Neural cell (in vitro differentiated cells): ENCODE measurements around the gene TMEM212. TPM values are rescaled to one million over a fixed set of nuclear protein-coding genes. Genes with fewer than 3 reads are reported as not detected.

Source experiments
- H2AFZ ChIP-seq: fragments of 200-600, 300-800 bp; sonication (generic), shearing (Covaris generic); 2 replicates; pipeline ENCODE4 v1.6.0; 2014; ENCODE audit warnings: low read depth, mild to moderate bottlenecking, antibody characterized with exemption, low read length, moderate library complexity
- H3F3A ChIP-seq: fragments of 200-600 bp; shearing (Covaris generic); 2 replicates; pipeline ENCODE4 v1.6.1; 2016; ENCODE audit warnings: mild to moderate bottlenecking, moderate library complexity, mixed read lengths, antibody characterized with exemption, low read length; ENCODE audit not compliant: insufficient read depth, poor library complexity, severe bottlenecking
- H3K27ac ChIP-seq: fragments of 200-600, 300-800 bp; sonication (generic), shearing (Covaris generic); 2 replicates; pipeline ENCODE4 v1.5.1; 2014; ENCODE audit warnings: mild to moderate bottlenecking, low read length, moderate library complexity
- H3K27me3 ChIP-seq: fragments of 300-800, 200-600 bp; sonication (generic), shearing (Covaris generic); 2 replicates; pipeline ENCODE4 v1.6.0; 2014; ENCODE audit warnings: mild to moderate bottlenecking, low read depth, low read length, moderate library complexity; ENCODE audit not compliant: insufficient read depth
- H3K36me3 ChIP-seq: fragments of 300-800, 200-600 bp; sonication (generic), shearing (Covaris generic); 2 replicates; pipeline ENCODE4 v1.5.1; 2014; ENCODE audit warnings: mild to moderate bottlenecking, antibody characterized with exemption, low read length, moderate library complexity; ENCODE audit not compliant: insufficient read depth
- H3K4me2 ChIP-seq: fragments of 300-800, 200-600 bp; sonication (generic), shearing (Covaris generic); 2 replicates; pipeline ENCODE4 v1.6.0; 2014; ENCODE audit warnings: mild to moderate bottlenecking, low read length
- H3K4me3 ChIP-seq: fragments of 300-800, 200-600 bp; sonication (generic), shearing (Covaris generic); 2 replicates; pipeline ENCODE4 v1.5.1; 2014; ENCODE audit warnings: mild to moderate bottlenecking, low read length, moderate library complexity
- H3K79me2 ChIP-seq: fragments of 200-600 bp; shearing (Covaris generic); replicated peaks from 2 replicates; pipeline ENCODE4 v1.6.0; 2014; ENCODE audit warnings: mild to moderate bottlenecking, low read length, moderate library complexity; ENCODE audit not compliant: insufficient read depth
- H3K9ac ChIP-seq: fragments of 300-800, 200-600 bp; sonication (generic), shearing (Covaris generic); 2 replicates; pipeline ENCODE4 v1.6.1; 2016; ENCODE audit warnings: mild to moderate bottlenecking, low read length, mixed read lengths
- H3K9me2 ChIP-seq: fragments of 200-600 bp; shearing (Covaris generic); 2 replicates; pipeline ENCODE4 v1.6.1; 2016; ENCODE audit warnings: mild to moderate bottlenecking, low read length, mixed read lengths; ENCODE audit not compliant: insufficient read depth
- H3K9me3 ChIP-seq: fragments of 200-600, 300-800 bp; sonication (generic), shearing (Covaris generic); 2 replicates; pipeline ENCODE4 v1.6.1; 2016; ENCODE audit warnings: mild to moderate bottlenecking, mixed run types, low read length, moderate library complexity, mixed read lengths
- H4K20me1 ChIP-seq: fragments of 200-600 bp; shearing (Covaris generic); 2 replicates; pipeline ENCODE4 v1.6.1; 2016; ENCODE audit warnings: mild to moderate bottlenecking, mixed run types; ENCODE audit not compliant: insufficient read depth
- CTCF ChIP-seq: fragments of 450-650 bp; IDR thresholded peaks from 2 replicates; pipeline ENCODE4 v1.5.1; 2014; ENCODE audit warnings: antibody characterized with exemption, mild to moderate bottlenecking, moderate library complexity; ENCODE audit not compliant: poor library complexity, severe bottlenecking
- EP300 ChIP-seq: fragments of 450-650 bp; conservative IDR thresholded peaks from 2 replicates; pipeline ENCODE4 v1.6.1; 2014; ENCODE audit warnings: antibody characterized with exemption, mild to moderate bottlenecking, moderate library complexity; ENCODE audit not compliant: poor library complexity, severe bottlenecking
- EZH2 ChIP-seq: fragments of 200-600, 300-800 bp; shearing (Covaris generic), sonication (generic); IDR thresholded peaks from 2 replicates; pipeline ENCODE4 v1.6.1; 2014; ENCODE audit warnings: antibody characterized with exemption, low read length, borderline replicate concordance, mild to moderate bottlenecking; ENCODE audit not compliant: insufficient read depth, poor library complexity, severe bottlenecking
- MXI1 ChIP-seq: fragments of 450-650 bp; conservative IDR thresholded peaks from 2 replicates; pipeline ENCODE4 v1.6.1; 2014; ENCODE audit warnings: antibody characterized with exemption, mild to moderate bottlenecking; ENCODE audit not compliant: poor library complexity, severe bottlenecking
- POLR2AphosphoS5 ChIP-seq: IDR thresholded peaks from 2 replicates; pipeline ENCODE4 v1.6.1; 2012
- RAD21 ChIP-seq: fragments of 450-650 bp; conservative IDR thresholded peaks from 2 replicates; pipeline ENCODE4 v1.6.1; 2014; ENCODE audit warnings: antibody characterized with exemption, mild to moderate bottlenecking, moderate library complexity
- REST ChIP-seq: IDR thresholded peaks from 2 replicates; pipeline ENCODE4 v1.6.1; 2012; ENCODE audit warnings: borderline replicate concordance
- SMC3 ChIP-seq: fragments of 450-650 bp; conservative IDR thresholded peaks from 2 replicates; pipeline ENCODE4 v1.6.1; 2014; ENCODE audit warnings: antibody characterized with exemption, mild to moderate bottlenecking, moderate library complexity; ENCODE audit not compliant: poor library complexity
- TAF1 ChIP-seq: IDR thresholded peaks from 2 replicates; pipeline ENCODE4 v1.6.1; 2012; ENCODE audit warnings: low read depth
- polyA plus RNA-seq: library from polyadenylated mRNA; depleted of rRNA; stranded (reverse); fragments of >200 nt; gene quantifications from 2 replicates; pipeline ENCODE4 v1.2.3, GENCODE V29; 2014

The TMEM212 gene
- polyA plus RNA-seq, 1 donor from 2014 or later, result not detected

GRCh38 chr3:171874251-171874681 is 31.1 kb downstream of the TMEM212 start:
- H3K4me3 ChIP-seq, result peak overlapping the region; percentile 10
- peak overlapping the region; percentile 19 for H3K4me2 ChIP-seq
- no peaks in the 10 kb centered on the region for H3K36me3 ChIP-seq
- peak overlapping the region; percentile 19 for H3K27ac ChIP-seq
- H3K9ac ChIP-seq, result no peak overlapping the region
- no peak overlapping the region for H2AFZ ChIP-seq
- peaks cover 8% of the 10 kb centered on the region for H3F3A ChIP-seq
- TF ChIP-seq TAF1, result no peak
- peak; percentile 81 for TF ChIP-seq REST
- TF ChIP-seq POLR2AphosphoS5, result peak; percentile 12
- TF ChIP-seq EZH2, result no peak
- no peak for TF ChIP-seq EP300
- no peak for TF ChIP-seq RAD21
- no peak for TF ChIP-seq MXI1
- TF ChIP-seq CTCF, result no peak
- no peak for TF ChIP-seq SMC3
- no peaks in the 10 kb centered on the region for H3K27me3 ChIP-seq
- no peaks in the 10 kb centered on the region for H3K9me3 ChIP-seq
- H3K79me2 ChIP-seq, result no peaks in the 10 kb centered on the region
- H4K20me1 ChIP-seq, result no peaks in the 10 kb centered on the region
- H3K9me2 ChIP-seq, result no peaks in the 10 kb centered on the region

- TF ChIP-seq MXI1 (no peak), CTCF (no peak), REST (no peak), TAF1 (no peak), RAD21 (no peak), POLR2AphosphoS5 (no peak), SMC3 (no peak), EZH2 (no peak), EP300 (no peak)
- H3K9me2 ChIP-seq, result no peaks in the 10 kb centered on the region
Measured at GRCh38 chr3:171874879-171875278, 31.7 kb downstream of the TMEM212 start.

More at GRCh38 chr3:171874879-171875278, 31.7 kb downstream of the TMEM212 start:
- Histone ChIP-seq H4K20me1 (no peaks in the 10 kb centered on the region), H3K27me3 (no peaks in the 10 kb centered on the region), H3K36me3 (no peaks in the 10 kb centered on the region), H3F3A (peaks cover 8% of the 10 kb centered on the region), H3K4me2 (no peak overlapping the region), H2AFZ (no peak overlapping the region), H3K79me2 (no peaks in the 10 kb centered on the region), H3K4me3 (no peak overlapping the region), H3K9me3 (no peaks in the 10 kb centered on the region), H3K27ac (peak overlapping the region; percentile 6), H3K9ac (no peak overlapping the region)
